ENCODE results near the gene PRKCA.

The PRKCA gene

DNA sequence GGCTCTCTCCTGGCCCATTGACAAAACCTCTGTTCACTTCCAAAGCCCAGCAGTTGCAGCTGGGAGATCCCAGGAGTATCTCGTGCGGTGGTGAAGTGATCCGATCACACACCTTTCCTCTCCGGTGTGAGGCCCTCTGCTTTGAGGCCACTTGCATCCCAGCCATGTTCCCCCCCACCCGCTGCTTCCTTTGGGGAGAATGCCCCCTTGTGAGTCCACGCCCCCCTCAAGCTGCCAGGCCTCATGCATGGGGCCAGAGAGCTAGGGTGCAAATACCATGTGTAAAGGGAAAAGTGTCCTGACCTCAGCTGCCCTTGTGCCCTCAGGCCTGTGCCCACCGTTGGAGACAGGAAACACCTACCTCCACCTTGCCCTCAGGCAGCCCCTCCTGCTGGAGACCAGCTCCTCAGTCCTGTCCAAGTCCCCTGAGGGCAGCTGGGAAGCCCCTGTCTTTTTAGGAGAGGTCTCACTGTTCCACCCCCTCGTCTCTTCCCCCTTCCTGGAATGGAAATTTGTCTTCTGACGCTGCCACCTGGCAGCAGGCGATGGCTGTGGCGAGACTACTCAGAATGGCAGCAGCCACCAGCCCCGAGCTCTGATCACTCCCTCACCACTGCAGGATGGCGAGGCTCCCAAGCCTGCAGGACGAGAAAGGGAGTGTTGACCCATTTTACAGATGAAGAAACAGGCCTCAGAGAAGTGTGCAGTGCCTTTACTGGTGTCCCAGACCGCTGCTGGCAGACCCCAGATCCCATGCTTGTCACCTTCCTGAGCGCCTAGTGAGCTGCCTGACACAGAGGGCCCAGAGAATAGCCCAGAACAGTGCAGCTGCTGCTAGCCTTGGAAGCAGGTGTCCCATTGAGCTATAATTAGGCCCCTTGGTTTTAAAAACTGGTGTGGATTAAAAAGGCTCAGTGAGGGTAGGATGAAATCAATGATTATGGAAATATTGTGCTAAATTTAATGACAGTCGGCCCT, 411.9 kb downstream of the PRKCA start:
- no peak for DNase-seq (ENCODE audit: low read depth)
- no peak overlapping the region for H3K4me3 ChIP-seq (ENCODE audit: low read length)
- TF ChIP-seq CTCF (conservative IDR thresholded peaks at IDR 0.05; ENCODE audit: low read depth, low read length): no peak

DNA sequence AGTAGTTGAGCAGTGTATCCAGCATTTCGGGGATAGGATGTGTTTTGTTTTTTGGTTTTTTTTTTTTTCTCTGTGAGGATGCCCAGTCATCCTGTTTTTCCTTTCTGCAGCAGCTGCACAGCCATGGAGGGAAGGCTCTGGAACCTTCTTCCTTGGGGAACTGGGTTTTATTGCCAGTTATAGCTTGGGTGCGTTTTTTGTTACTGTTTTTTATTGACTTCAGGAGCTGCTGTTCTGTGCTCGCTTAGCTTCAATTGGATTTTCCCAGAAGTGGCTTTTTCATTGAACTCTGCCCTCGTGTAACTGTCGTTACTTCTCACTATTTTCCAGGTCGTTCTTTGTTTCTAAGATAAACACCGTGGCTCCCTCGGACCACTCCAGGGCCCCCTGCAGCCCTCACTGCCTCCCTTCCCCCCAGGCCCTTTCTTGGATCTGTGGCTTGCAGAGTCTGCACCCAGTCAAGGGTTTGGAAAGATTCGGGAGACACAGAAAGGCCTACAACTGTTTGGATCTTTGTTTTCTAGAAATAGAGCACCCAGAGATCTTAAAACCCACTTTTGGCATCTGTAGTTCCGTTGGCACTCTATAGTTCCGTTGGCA, 412.8 kb downstream of the PRKCA start:
- no peak for DNase-seq (ENCODE audit: low read depth)
- no peak for TF ChIP-seq CTCF (conservative IDR thresholded peaks at IDR 0.05; ENCODE audit: low read depth, low read length)
- no peak overlapping the region for H3K4me3 ChIP-seq (ENCODE audit: low read length)

GRCh38 chr17:66715745-66716156, 413.3 kb downstream of the PRKCA start:
- no peak overlapping the region for H3K4me3 ChIP-seq (ENCODE audit: low read length)
- TF ChIP-seq CTCF (conservative IDR thresholded peaks at IDR 0.05; ENCODE audit: low read depth, low read length): peak; percentile 74
- DNase-seq (ENCODE audit: low read depth): no peak

GRCh38 chr17:66716236-66717026, 414.0 kb downstream of the PRKCA start:
- no peak for TF ChIP-seq CTCF (conservative IDR thresholded peaks at IDR 0.05; ENCODE audit: low read depth, low read length)
- no peak for DNase-seq (ENCODE audit: low read depth)
- no peak overlapping the region for H3K4me3 ChIP-seq (ENCODE audit: low read length)

GRCh38 chr17:66717641-66718058, 415.2 kb downstream of the PRKCA start:
- H3K4me3 ChIP-seq (ENCODE audit: low read length): no peak overlapping the region
- TF ChIP-seq CTCF (conservative IDR thresholded peaks at IDR 0.05; ENCODE audit: low read depth, low read length): no peak
- no peak for DNase-seq (ENCODE audit: low read depth)

- no peak overlapping the region for H3K4me3 ChIP-seq (ENCODE audit: low read length)
Measured at GRCh38 chr17:66720027-66720426, 417.6 kb downstream of the PRKCA start.

More at GRCh38 chr17:66720027-66720426, 417.6 kb downstream of the PRKCA start:
- TF ChIP-seq CTCF (conservative IDR thresholded peaks at IDR 0.05; ENCODE audit: low read depth, low read length): no peak
- DNase-seq (ENCODE audit: low read depth): no peak

Data from retinal pigment epithelial cell (primary cell).